Natural killer cell treated with Interleukin-12 subunit alpha and Interleukin-12 subunit beta and Interleukin-15 and Interleukin-18, amount 100 ng/mL, for 72 hours (primary cell): ENCODE data around the gene KRT13. TPM values are rescaled to one million over a fixed set of nuclear protein-coding genes. Genes with fewer than 3 reads are reported as not detected.
A peak's percentile ranks its signal among the peaks of the same experiment; 100 is the strongest.

Experiments
- ATAC-seq, 2 donors: fragments of 150-1000 bp; cut with Tn5 transposase in 1 of 2; sonication (Bioruptor Pico), chemical (Tn5 transposase) in 1 of 2; 2 replicates each; pipeline ENCODE4 v1.10.0; 2021
- DNase-seq: peaks from one replicate; pipeline ENCODE4 v3.0.0; 2022; ENCODE audit warnings: low spot score
- H3K27ac Mint-ChIP-seq, 2 donors: 1 replicate in 1 of 2; 2 replicates in 1 of 2; pipeline ENCODE4 v1.8.0; 2022; ENCODE audit warnings: mixed read lengths in 2 of 2, mild to moderate bottlenecking in 1 of 2, moderate library complexity in 1 of 2
- H3K27me3 Mint-ChIP-seq, 2 donors: 1 replicate in 1 of 2; 2 replicates in 1 of 2; pipeline ENCODE4 v1.8.0; 2022; ENCODE audit warnings: mixed read lengths in 2 of 2
- H3K36me3 Mint-ChIP-seq: one replicate; pipeline ENCODE4 v1.8.0; 2022; ENCODE audit warnings: mixed read lengths
- H3K4me1 Mint-ChIP-seq, 2 donors: 1 replicate in 1 of 2; 2 replicates in 1 of 2; pipeline ENCODE4 v1.8.0; 2022; ENCODE audit warnings: low read depth in 2 of 2, mixed read lengths in 2 of 2, mild to moderate bottlenecking in 1 of 2
- H3K4me3 Mint-ChIP-seq: one replicate; pipeline ENCODE4 v1.8.0; 2022; ENCODE audit warnings: mixed read lengths
- H3K9me3 Mint-ChIP-seq: 2 replicates; pipeline ENCODE4 v1.8.0; 2022; ENCODE audit warnings: mixed read lengths
- total RNA-seq, 2 donors: library from RNA; stranded (reverse); gene quantifications; one replicate each; pipeline ENCODE4 v1.2.3, GENCODE V29; 2022

The KRT13 gene
- total RNA-seq, 2 donors from 2014 or later = not detected

DNA sequence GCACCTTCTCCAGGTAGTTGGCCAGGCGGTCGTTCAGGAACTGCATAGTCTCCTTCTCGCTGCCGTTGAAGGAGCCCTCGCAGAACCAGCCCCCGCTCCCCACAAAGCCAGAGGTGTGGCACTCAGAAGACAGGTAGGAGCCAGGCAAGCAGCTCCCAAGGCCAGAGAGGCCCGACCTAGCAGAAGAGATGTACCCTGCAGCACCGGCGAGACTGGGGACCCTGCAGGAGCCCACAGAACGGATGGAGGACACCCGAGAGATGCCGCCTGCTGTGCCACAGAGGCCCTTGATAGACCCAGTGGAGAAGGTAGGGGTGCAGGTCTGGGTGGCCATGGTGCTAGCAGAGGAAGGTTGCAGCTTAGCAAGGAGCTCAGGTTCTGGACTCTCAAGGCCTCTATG lies 15.9 kb downstream of the KRT13 start, which contains the start of gene KRT36:
Gene KRT36 (minus strand): TSS at position 380 of the 400 bp plus-strand sequence. CDS start 46 bp downstream, at position 334.
- DNase-seq (peak; percentile 26), ATAC-seq (no peak)
- H3K27ac Mint-ChIP-seq = no peak within 1 kb of the TSS
- H3K4me3 Mint-ChIP-seq = no peak within 1 kb of the TSS
- no peaks in the 10 kb centered on the region for H3K9me3 Mint-ChIP-seq
- no peaks in the 10 kb centered on the region for H3K4me1 Mint-ChIP-seq
- H3K27me3 Mint-ChIP-seq = no peaks in the 10 kb centered on the region
- no peaks in the 10 kb centered on the region for H3K36me3 Mint-ChIP-seq

DNA sequence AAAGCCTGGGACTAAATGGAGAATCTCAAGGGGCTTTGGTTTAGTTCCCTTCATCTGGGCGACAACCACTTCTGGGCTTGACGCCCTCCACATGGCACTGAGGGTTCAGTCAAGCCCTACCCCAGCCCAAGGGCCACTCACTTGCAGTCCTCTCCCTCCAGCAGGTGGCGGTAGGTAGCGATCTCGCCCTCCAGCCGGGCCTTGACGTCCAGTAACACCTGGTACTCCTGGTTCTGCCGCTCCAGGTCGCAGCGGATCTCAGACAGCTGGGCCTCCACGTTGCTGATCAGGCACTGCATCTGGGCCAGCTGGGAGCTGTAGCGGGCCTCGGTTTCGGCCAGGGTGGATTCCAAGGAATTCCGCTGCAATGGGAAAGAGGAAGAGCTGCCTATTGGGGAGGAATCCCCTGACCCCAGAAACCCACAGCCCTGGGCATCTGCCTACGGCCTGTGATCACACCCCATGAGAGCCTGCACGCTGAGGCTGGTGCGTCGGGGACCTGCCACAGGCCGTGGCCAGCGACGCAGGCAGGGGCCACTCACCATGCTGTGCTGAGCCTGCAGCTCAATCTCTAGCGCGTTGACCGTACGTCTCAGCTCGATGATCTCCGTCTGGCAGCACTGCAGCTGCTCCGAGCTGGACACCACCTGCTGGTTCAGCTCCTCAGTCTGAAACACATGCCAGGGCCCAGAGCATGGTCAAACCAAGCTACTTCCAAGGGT lies 18.4 kb downstream of the KRT13 start:
- peak; percentile 45 for DNase-seq
- Mint-ChIP-seq H3K4me3 (no peak overlapping the region), H3K4me1 (no peaks in the 10 kb centered on the region), H3K36me3 (no peaks in the 10 kb centered on the region), H3K9me3 (no peaks in the 10 kb centered on the region), H3K27me3 (peaks cover 0 to 4% of the 10 kb centered on the region in 2 donors), H3K27ac (no peak overlapping the region)
- no peak for ATAC-seq

DNA sequence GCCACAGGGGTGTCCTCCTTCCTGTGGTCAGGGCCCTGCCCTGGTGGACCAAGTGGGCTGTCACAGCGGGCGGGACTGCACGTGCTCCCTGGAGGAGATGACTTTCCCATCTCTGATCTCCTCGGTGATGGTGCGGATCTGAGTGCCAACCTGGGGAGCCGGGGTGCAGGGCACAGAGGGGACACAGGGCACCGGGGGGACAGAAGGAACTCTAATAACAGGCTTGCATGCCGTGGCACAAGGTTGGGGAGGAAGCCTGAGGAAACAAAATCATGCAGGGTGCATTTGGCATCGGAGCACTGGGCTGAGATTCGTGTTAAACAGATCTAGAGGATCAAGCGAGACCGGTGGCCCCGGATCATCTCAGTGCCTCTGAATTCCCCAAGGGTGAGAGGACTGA lies 19.1 kb downstream of the KRT13 start:
- ATAC-seq = no peak
- H3K4me3 Mint-ChIP-seq = no peak overlapping the region
- H3K27ac Mint-ChIP-seq = no peak overlapping the region
- no peaks in the 10 kb centered on the region for H3K4me1 Mint-ChIP-seq
- H3K9me3 Mint-ChIP-seq = no peaks in the 10 kb centered on the region
- DNase-seq = peak; percentile 10
- H3K36me3 Mint-ChIP-seq = no peaks in the 10 kb centered on the region
- H3K27me3 Mint-ChIP-seq = peaks cover 0 to 4% of the 10 kb centered on the region in 2 donors

DNA sequence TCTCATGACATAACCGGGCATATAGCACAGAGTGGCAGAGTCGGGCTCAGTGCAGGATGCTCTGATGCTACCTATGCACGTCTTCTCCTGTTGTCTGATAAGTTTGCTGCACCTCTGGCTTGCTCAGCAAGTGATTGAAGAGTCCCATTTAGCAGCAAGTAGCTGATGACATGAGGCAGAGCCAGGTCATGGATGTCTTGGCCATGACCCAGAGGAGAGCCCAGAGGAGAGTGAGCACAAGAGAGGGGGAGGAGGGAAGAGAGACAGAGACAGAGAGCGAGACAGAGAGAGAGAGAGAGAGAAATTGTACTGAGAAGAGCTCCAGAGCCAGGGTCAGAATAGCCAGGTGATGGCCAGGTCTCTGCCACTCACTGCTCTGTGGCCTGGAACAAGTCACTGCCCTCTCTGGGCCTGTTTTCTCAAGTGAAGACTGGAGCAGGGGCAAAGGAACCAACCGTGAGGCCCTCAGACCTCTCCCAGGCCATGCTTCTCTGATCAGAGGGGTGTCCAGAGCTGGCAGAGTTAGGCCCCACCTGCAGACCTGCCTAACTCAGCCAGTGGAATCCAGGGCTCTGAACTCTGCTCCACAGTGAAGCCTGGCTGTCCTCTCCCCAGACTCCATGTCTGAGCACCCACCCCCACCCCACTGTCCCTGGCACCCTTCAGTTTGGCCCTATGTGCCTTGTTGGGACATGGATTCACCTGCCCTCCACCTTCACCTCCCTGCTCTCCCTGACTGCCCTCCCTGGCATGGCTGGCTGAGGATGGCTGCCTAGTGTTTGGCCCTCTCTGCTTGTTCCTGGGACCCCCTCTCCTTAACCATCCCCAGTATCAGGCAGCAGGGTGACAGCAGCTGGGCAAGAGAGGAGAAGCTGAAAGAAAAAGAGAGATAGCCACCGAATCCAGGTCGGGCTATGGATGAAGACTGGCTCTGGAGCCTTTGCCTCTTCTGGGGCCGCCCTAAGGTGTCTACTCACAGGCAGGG lies 20.2 kb downstream of the KRT13 start:
- Mint-ChIP-seq H3K27me3 (peaks cover 0 to 4% of the 10 kb centered on the region in 2 donors), H3K36me3 (no peaks in the 10 kb centered on the region), H3K27ac (no peak overlapping the region), H3K4me1 (no peaks in the 10 kb centered on the region), H3K9me3 (no peaks in the 10 kb centered on the region), H3K4me3 (no peak overlapping the region)
- peak; percentile 23 for DNase-seq
- ATAC-seq = no peak

DNA sequence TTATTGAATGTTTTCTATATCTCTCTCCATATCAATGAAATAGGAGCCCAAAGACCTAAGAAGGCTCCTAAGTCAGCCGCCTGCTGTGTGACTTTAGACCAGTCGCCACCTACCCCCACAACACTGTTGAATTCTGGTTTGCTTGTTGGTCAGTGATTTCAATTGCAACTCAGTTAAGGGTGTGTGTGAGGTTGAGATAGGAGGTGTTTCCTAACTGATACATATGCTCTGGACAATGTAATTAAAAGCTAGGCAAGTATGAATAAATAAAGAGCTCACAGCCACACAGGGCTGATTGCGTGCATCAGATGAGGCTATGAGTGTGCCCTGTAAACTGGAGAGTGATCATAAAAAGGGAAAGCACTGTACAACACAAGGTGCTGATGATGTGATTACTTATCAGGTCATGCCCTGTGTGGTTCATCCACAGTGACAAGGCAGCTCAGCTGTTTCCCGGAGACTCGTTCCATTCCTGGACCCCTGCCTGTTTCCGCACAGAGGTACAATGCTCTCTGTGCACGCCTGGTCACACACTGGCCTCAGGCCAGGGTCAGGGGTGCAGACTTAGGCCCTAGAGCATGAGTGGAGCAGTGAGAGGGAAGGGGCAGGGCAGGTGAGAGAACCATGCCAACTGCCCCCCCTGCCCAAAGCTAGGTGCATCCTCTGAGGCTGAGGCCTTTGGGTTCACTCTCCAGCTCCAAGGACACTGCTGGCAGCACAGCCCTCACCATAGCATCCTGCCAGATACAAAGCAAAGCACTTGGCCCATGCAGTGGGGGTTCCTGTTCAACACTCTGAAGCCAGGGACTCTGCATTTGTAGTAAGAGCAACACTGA lies 21.2 kb downstream of the KRT13 start:
- ATAC-seq (no peak), DNase-seq (peak; percentile 25)
- Mint-ChIP-seq H3K4me1 (no peaks in the 10 kb centered on the region), H3K27me3 (peaks cover 0 to 4% of the 10 kb centered on the region in 2 donors), H3K27ac (no peak overlapping the region), H3K36me3 (no peaks in the 10 kb centered on the region), H3K4me3 (no peak overlapping the region), H3K9me3 (no peaks in the 10 kb centered on the region)

DNA sequence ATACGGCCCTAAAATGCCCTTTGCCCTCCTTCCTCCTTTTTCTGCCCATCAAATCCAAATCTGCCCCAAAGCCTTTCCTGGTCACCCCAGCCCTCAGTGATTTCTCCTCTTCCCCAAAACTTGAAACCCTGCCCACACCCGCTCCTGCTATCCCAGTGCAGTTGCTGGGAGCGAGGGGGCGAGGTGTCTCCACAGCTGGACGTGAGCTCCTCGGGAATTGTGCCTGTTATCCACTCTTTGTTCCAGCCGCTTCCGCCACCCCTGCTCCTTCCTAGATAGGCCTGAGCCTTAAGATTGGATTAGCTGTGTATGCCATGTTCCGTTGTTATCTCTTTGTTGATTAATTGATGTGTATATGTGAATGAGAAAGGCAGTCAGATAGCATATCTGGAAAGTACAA lies 21.9 kb downstream of the KRT13 start:
- no peak overlapping the region for H3K4me3 Mint-ChIP-seq
- no peaks in the 10 kb centered on the region for H3K4me1 Mint-ChIP-seq
- ATAC-seq = no peak
- no peak overlapping the region for H3K27ac Mint-ChIP-seq
- peaks cover 0 to 4% of the 10 kb centered on the region in 2 donors for H3K27me3 Mint-ChIP-seq
- no peaks in the 10 kb centered on the region for H3K9me3 Mint-ChIP-seq
- DNase-seq = no peak
- H3K36me3 Mint-ChIP-seq = no peaks in the 10 kb centered on the region

DNA sequence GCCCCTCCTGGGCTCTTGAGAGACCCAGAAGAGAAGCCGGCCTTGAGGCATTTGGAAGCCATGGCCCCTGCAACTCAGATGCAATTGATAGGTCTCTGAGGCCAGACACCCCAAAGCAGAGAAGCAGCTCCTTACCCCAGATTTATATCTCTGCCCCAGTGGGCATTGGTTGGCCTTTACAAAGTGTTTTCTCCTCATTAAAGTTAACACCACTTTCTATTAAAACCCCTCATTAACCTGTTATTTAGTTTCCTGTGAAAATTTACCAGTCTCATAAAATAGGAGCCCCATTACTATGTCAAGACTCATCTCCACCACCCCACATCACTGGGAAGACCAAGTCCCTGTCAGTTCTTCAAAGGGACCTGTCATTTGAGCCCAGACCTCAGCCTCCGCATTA lies 24.4 kb downstream of the KRT13 start, which contains the start of gene KRT35:
Gene KRT35 (minus strand): TSS at position 116 of the 400 bp plus-strand sequence. CDS start 54 bp downstream, at position 62.
- ATAC-seq = no peak
- DNase-seq = no peak
- peaks cover 0 to 4% of the 10 kb centered on the region in 2 donors for H3K27me3 Mint-ChIP-seq
- H3K4me1 Mint-ChIP-seq = no peaks in the 10 kb centered on the region
- no peaks in the 10 kb centered on the region for H3K36me3 Mint-ChIP-seq
- H3K4me3 Mint-ChIP-seq = no peak within 1 kb of the TSS
- H3K27ac Mint-ChIP-seq = no peak within 1 kb of the TSS
- H3K9me3 Mint-ChIP-seq = no peaks in the 10 kb centered on the region

DNA sequence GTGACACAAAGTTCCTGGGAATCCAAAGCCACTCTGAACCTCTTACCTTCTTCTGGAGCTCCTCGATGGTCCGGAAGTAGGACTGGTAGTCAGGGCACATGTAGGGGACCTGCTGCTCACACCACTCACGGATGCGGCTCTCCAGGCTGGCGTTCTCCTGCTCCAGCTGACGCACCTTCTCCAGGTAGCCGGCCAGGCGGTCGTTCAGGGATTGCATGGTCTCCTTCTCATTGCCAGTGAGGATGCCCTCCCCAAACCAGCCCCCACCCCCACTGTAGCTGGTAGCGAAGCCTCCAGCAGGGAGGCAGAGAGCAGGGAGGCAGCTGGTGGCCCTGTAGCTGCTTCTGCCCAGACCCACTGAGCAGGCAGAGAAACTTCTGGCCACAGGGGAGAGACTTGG lies 24.8 kb downstream of the KRT13 start:
- H3K27me3 Mint-ChIP-seq = peaks cover 0 to 4% of the 10 kb centered on the region in 2 donors
- ATAC-seq (no peak), DNase-seq (no peak)
- no peak overlapping the region for H3K27ac Mint-ChIP-seq
- H3K9me3 Mint-ChIP-seq = no peaks in the 10 kb centered on the region
- H3K36me3 Mint-ChIP-seq = no peaks in the 10 kb centered on the region
- no peaks in the 10 kb centered on the region for H3K4me1 Mint-ChIP-seq
- H3K4me3 Mint-ChIP-seq = no peak overlapping the region

DNA sequence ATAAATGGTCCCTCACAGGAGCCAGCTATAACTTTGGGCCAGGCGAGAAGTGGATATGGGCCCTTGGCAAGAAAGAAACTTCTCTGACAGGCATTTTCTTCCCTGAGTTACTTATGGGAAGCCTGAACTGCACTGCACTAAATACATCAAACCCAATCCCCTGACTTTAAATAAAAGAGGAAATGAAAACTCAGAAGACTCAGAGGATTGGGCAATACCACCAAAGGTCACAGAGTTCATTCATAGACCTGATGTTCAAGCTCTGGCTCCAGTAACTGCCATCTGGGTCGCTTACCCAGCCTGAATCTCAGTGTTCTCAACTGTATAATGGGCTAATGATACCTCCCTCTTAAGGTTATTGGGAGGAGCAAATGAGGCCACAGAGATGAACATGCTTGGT lies 25.3 kb downstream of the KRT13 start:
- ATAC-seq (no peak), DNase-seq (no peak)
- no peak overlapping the region for H3K4me3 Mint-ChIP-seq
- no peak overlapping the region for H3K27ac Mint-ChIP-seq
- H3K9me3 Mint-ChIP-seq = no peaks in the 10 kb centered on the region
- no peaks in the 10 kb centered on the region for H3K36me3 Mint-ChIP-seq
- H3K27me3 Mint-ChIP-seq = peaks cover 0 to 4% of the 10 kb centered on the region in 2 donors
- H3K4me1 Mint-ChIP-seq = no peaks in the 10 kb centered on the region

DNA sequence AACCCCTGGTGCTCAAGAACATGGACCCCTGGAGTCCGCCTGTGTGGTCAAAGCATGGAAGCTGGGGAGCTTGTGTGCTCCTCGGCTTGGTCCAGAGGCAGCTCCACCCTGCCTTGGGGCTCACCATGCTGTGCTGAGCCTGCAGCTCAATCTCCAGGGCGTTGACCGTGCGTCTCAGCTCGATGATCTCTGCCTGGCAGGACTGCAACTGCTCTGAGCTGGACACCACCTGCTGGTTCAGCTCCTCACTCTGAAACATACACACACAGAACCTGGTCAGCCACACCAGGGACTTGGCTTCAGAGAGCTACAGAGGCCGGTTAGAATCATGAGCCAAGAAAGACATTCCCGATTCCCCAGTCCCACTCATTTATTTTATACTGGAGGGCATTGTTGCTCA lies 27.2 kb downstream of the KRT13 start:
- no peaks in the 10 kb centered on the region for H3K36me3 Mint-ChIP-seq
- H3K4me3 Mint-ChIP-seq = no peak overlapping the region
- ATAC-seq = no peak
- no peak for DNase-seq
- no peaks in the 10 kb centered on the region for H3K9me3 Mint-ChIP-seq
- no peak overlapping the region for H3K27ac Mint-ChIP-seq
- peaks cover under 1 to 5% of the 10 kb centered on the region in 2 donors for H3K27me3 Mint-ChIP-seq
- H3K4me1 Mint-ChIP-seq = no peaks in the 10 kb centered on the region

DNA sequence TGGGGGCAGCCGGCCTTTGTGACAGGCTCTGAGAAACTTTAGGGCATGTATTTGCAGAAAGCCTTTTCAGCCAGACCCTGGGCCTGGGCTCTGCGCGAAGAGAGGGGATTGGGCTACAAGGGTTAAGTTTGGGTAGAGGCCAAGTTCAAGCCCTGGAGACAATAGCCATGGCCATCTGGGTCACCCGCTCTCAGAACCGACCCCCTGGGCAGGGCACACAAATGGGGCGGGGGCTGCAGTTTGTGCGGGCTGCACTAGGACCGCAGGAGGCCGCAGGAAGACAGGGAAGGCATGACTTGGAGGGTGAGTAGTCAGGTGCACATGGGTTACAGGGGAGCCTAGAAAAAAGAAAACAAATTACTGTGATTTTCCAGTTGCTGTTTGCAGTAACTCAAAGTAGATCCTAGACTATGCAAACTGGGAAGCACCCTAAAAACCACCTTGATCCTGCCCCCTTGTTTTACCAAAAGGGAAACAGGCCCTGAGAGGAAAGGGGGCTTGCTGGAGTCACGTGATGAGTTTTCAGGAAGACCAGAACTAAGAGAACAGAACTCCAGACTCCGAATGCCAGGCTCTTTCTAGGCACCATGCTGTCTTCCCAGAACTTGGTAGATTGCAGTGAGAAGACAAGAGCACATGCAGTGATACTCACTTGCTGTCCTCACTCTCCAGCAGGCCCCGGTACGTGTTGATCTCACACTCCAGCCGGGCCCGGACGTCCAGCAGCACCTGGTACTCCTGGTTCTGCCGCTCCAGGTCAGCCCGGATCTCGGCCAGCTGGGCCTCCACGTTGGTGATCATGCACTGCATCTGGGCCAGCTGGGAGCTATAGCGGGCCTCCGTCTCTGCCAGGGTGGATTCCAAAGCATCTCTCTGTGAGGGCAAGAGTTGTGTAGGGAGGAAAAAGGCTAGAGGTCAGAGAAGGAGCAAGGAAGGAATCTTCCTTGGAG lies 28.3 kb downstream of the KRT13 start:
- DNase-seq (no peak), ATAC-seq (no peak)
- Mint-ChIP-seq H3K27ac (no peak overlapping the region), H3K4me1 (no peaks in the 10 kb centered on the region), H3K4me3 (no peak overlapping the region), H3K36me3 (no peaks in the 10 kb centered on the region), H3K27me3 (peaks cover 7% of the 10 kb centered on the region in 2 donors), H3K9me3 (no peaks in the 10 kb centered on the region)

DNA sequence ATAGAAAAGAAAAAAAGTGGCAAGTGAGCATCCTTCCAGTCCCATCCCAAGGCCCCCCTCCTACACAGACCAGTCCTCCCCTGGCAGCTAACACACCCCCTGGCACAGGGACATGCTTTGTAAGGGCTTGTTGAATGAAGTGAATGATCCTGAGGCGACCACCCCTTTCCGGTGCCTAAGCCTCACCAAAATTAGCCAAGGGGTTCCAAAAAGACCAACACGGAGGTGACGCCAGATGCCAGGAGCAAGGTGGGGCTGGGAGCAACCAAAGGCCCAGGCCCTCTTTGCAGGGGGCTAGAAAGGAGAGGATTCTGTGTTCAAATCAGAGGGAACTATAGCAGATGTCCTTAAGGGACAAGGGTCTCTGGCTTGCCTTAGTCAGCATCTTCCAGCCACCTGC lies 30.0 kb downstream of the KRT13 start:
- H3K27ac Mint-ChIP-seq = no peak overlapping the region
- no peak for ATAC-seq
- no peaks in the 10 kb centered on the region for H3K36me3 Mint-ChIP-seq

More for the DNA sequence above, 30.0 kb downstream of the KRT13 start:
- Mint-ChIP-seq H3K27me3 (peaks cover 7% of the 10 kb centered on the region in 2 donors), H3K9me3 (no peaks in the 10 kb centered on the region), H3K4me1 (no peaks in the 10 kb centered on the region), H3K4me3 (no peak overlapping the region)
- no peak for DNase-seq
